A549 (cell line): ENCODE results near the gene CCDC88B. TPM values are rescaled to one million over a fixed set of nuclear protein-coding genes. Genes with fewer than 3 reads are reported as not detected.

Source experiments
- ATAC-seq, 2 experiments: fragments of 200-7000 bp in 1 of 2; fragments of >200 bp in 1 of 2; cut with Nextera tagmentation in 1 of 2; cut with Tn5 transposase in 1 of 2; 3 replicates each; pipeline versions ENCODE4 v1.8.0 to v1.9.1; 2018 to 2020; ENCODE audit warnings: mild to moderate bottlenecking in 1 of 2, moderate library complexity in 1 of 2
- CTCF ChIA-PET: fragments of 300-600 bp; sonication (Branson Sonifier 250); formaldehyde crosslinking; extraction: SDS; loops from one replicate; lab custom pipeline; 2021; ENCODE audit warnings: antibody characterized with exemption, inconsistent platforms; lab: Yijun Ruan, JAX
- POLR2A ChIA-PET: fragments of 350-600 bp; formaldehyde crosslinking; extraction: SDS; loops from one replicate; lab custom pipeline; 2021; ENCODE audit warnings: antibody characterized with exemption, inconsistent platforms; lab: Yijun Ruan, JAX
- DNase-seq, 2 experiments: peaks; one replicate each; pipeline versions ENCODE4 v3.0.0 to v3.0.0-alpha.2; 2011 to 2016; ENCODE audit warnings: low read depth in 1 of 2, low spot score in 1 of 2
- FAIRE-seq: peaks from 2 replicates; lab custom pipeline; 2011; peaks lifted over from hg19 to GRCh38; lab: Jason Lieb, UNC
- H3K27ac ChIP-seq, 2 experiments: fragments of >200 bp; sonication (Bioruptor Twin); formaldehyde crosslinking; 3 replicates each; pipeline ENCODE4 v1.5.1; 2016 to 2017
- H3K4me1 ChIP-seq: fragments of >200 bp; sonication (Bioruptor Twin); formaldehyde crosslinking; 3 replicates; pipeline ENCODE4 v1.6.1; 2016
- H3K4me2 ChIP-seq: fragments of >200 bp; sonication (Bioruptor Twin); formaldehyde crosslinking; 3 replicates; pipeline ENCODE4 v1.6.1; 2016
- H3K4me3 ChIP-seq: fragments of >200 bp; sonication (Bioruptor Twin); formaldehyde crosslinking; 3 replicates; pipeline ENCODE4 v1.5.1; 2016
- H3K9me3 ChIP-seq: fragments of >200 bp; sonication (Bioruptor Twin); formaldehyde crosslinking; 3 replicates; pipeline ENCODE4 v1.6.1; 2016
- BCL3 ChIP-seq: fragments of >200 bp; sonication (Bioruptor Twin); formaldehyde crosslinking; IDR thresholded peaks from 3 replicates; pipeline ENCODE4 v1.6.1; 2016
- BHLHE40 ChIP-seq: IDR thresholded peaks from 2 replicates; pipeline ENCODE4 v1.6.1; 2012; ENCODE audit warnings: low read depth, low read length, inconsistent platforms
- CBX8 ChIP-seq: fragments of 200-600 bp; sonication (generic); IDR thresholded peaks from 2 replicates; pipeline ENCODE4 v1.6.1; 2016
- CEBPB ChIP-seq, 2 experiments: fragments of >200 bp in 1 of 2; sonication (Bioruptor Twin) in 1 of 2; formaldehyde crosslinking in 1 of 2; IDR thresholded peaks; 2 replicates each; pipeline ENCODE4 v1.6.1; 2012 to 2016
- CHD2 ChIP-seq: fragments of 150-350 bp; IDR thresholded peaks from 2 replicates; pipeline ENCODE4 v1.6.1; 2014; ENCODE audit warnings: low read length; ENCODE audit not compliant: partially characterized antibody
- CTCF ChIP-seq: fragments of >200 bp; sonication (Bioruptor Twin); formaldehyde crosslinking; IDR thresholded peaks from 3 replicates; pipeline ENCODE4 v1.5.1; 2016
- EP300 ChIP-seq, 2 experiments: fragments of >200 bp; sonication (Bioruptor Twin); formaldehyde crosslinking; IDR thresholded peaks; 2 replicates in 1 of 2; 3 replicates in 1 of 2; pipeline ENCODE4 v1.6.1; 2016 to 2017
- FOSB ChIP-seq: fragments of 250-450 bp; sonication (Bioruptor Pico); IDR thresholded peaks from 2 replicates; pipeline ENCODE4 v1.5.0; 2020; ENCODE audit warnings: mild to moderate bottlenecking, moderate library complexity
- GATA3 ChIP-seq: IDR thresholded peaks from 2 replicates; pipeline ENCODE4 v1.6.1; 2012; ENCODE audit warnings: borderline replicate concordance
- HDAC2 ChIP-seq: fragments of 200-600 bp; sonication (generic); IDR thresholded peaks from 2 replicates; pipeline ENCODE4 v1.6.1; 2016
- HOXB13 ChIP-seq: fragments of 250-450 bp; sonication (Bioruptor Pico); IDR thresholded peaks from 2 replicates; pipeline ENCODE4 v1.5.0; 2020; ENCODE audit warnings: low read depth, mild to moderate bottlenecking, moderate library complexity
- KDM1A ChIP-seq: fragments of 200-600 bp; sonication (generic); IDR thresholded peaks from 2 replicates; pipeline ENCODE4 v1.6.1; 2016; ENCODE audit warnings: low read depth, mild to moderate bottlenecking
- KDM5A ChIP-seq: fragments of 200-600 bp; sonication (generic); IDR thresholded peaks from 2 replicates; pipeline ENCODE4 v1.6.1; 2016; ENCODE audit warnings: antibody characterized with exemption, mild to moderate bottlenecking
- MAFK ChIP-seq: fragments of 450-650 bp; IDR thresholded peaks from 2 replicates; pipeline ENCODE4 v1.6.1; 2014; ENCODE audit not compliant: partially characterized antibody
- MAZ ChIP-seq: fragments of 150-350 bp; IDR thresholded peaks from 2 replicates; pipeline ENCODE4 v1.6.1; 2014; ENCODE audit warnings: antibody characterized with exemption, low read depth, low read length, borderline replicate concordance
- MYC ChIP-seq: IDR thresholded peaks from 2 replicates; pipeline ENCODE4 v1.6.1; 2012; ENCODE audit warnings: mild to moderate bottlenecking, inconsistent platforms, low read length, improper control_type of control experiment, borderline replicate concordance
- NR3C1 ChIP-seq: fragments of >200 bp; sonication (Bioruptor Twin); formaldehyde crosslinking; IDR thresholded peaks from 3 replicates; pipeline ENCODE4 v1.6.1; 2017
- PHF8 ChIP-seq: fragments of 200-600 bp; sonication (generic); IDR thresholded peaks from 2 replicates; pipeline ENCODE4 v1.6.1; 2016; ENCODE audit warnings: low read depth, mild to moderate bottlenecking, antibody characterized with exemption, moderate library complexity, borderline replicate concordance
- POLR2A ChIP-seq: IDR thresholded peaks from 2 replicates; pipeline ENCODE4 v1.6.1; 2012; ENCODE audit warnings: mild to moderate bottlenecking, low read length
- RARB ChIP-seq: fragments of 250-450 bp; sonication (Bioruptor Pico); IDR thresholded peaks from 2 replicates; pipeline ENCODE4 v1.8.0; 2021; ENCODE audit warnings: mild to moderate bottlenecking, moderate library complexity
- RCOR1 ChIP-seq: fragments of 150-350 bp; IDR thresholded peaks from 2 replicates; pipeline ENCODE4 v1.6.1; 2014; ENCODE audit warnings: antibody characterized with exemption, low read length, low read depth
- SREBF2 ChIP-seq: fragments of 450-650 bp; IDR thresholded peaks from 2 replicates; pipeline ENCODE4 v1.6.1; 2014; ENCODE audit warnings: mild to moderate bottlenecking, moderate library complexity
- TFCP2L1 ChIP-seq: fragments of 250-450 bp; sonication (Bioruptor Pico); IDR thresholded peaks from 2 replicates; pipeline ENCODE4 v1.5.0; 2021; ENCODE audit warnings: mild to moderate bottlenecking
- TP53 ChIP-seq: fragments of 250-450 bp; sonication (Bioruptor Pico); IDR thresholded peaks from 2 replicates; pipeline ENCODE4 v1.5.0; 2021; ENCODE audit warnings: mild to moderate bottlenecking, moderate library complexity
- ZC3H11A ChIP-seq: fragments of 450-650 bp; IDR thresholded peaks from 2 replicates; pipeline ENCODE4 v1.6.1; 2014; ENCODE audit warnings: antibody characterized with exemption, mild to moderate bottlenecking
- WGBS: methylation state at CpG from one replicate; pipeline ENCODE4 v1.1.6; 2017; ENCODE audit errors: missing lambda C conversion rate; 5-methylcytosine and 5-hydroxymethylcytosine counted together
- polyA plus RNA-seq, 4 experiments: library from polyadenylated mRNA; depleted of rRNA in 3 of 4; stranded (reverse); fragments of >200 nt; fragmentation: RNase III in 1 of 4; extraction: RNeasy Plus Mini Kit Qiagen cat#74134 plus additional on column Dnase treatment in 1 of 4; gene quantifications; 2 replicates in 3 of 4; 3 replicates in 1 of 4; pipeline ENCODE4 v1.2.3, GENCODE V29; 2011 to 2017

Gene CCDC88B
- polyA plus RNA-seq, 2 of the 4 experiments (the other 2 are of a cell fraction) = 4.8 to 8.8 TPM

DNA sequence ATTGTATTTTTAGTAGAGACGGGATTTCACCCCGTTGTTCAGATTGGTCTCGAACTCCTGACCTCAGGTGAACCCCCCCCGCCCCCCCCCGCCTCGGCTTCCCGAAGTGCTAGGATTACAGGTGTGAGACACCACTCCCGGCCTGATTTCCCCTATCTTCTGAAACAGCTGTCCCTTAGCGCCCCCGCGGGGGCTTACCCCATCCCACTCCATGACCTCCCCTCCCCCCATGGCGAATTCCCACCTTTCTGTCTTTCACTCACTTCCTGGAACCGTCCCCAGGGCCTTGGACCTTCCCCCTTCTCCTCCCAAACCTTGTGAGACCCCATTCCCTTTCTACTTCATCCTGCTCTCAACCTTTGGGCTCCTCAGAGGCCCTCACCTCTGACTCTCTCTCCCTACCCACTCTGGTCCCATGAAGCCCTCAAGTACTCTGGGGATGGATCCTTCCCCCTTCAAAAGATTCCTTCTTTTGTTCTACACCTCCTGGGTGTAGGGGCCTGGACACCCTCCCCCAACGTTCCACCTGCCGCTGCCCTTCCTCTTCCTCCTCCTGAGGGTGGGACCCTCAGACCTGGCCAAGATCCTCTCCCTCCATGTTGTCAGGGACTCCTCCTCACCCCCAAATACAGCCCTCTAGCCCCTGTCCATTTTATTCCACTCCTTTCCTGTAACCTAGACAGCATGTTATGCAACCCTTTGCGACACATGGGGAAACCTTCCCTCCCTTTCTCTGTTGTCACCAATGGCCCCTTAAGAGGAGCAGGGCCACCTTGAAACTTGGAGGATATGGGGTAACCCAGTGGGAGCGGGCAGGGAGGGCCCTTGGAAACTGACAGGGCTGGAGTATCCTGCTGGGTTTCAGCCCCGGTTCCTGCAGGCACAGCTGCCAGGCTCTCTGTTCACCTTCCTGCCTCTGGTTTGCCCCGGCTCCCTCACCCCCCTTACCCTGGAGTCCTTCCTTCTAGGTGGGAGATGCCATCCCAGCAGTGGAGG, 20.9 kb upstream of the CCDC88B start:
- H3K4me2 ChIP-seq = peak overlapping the region; percentile 76
- FAIRE-seq (no peak), DNase-seq (no peak), ATAC-seq (no peak)
- H3K4me3 ChIP-seq = peak overlapping the region; percentile 80
- H3K27ac ChIP-seq = peak overlapping the region; percentile 97 to 98
- no peaks in the 10 kb centered on the region for H3K9me3 ChIP-seq
- TF ChIP-seq CEBPB (IDR thresholded peaks at IDR 0.05) = peak in 1 of 2 experiments; percentile 66; a peak in 2 of 4 replicates
- TF ChIP-seq CBX8 = no peak
- TF ChIP-seq MYC = no peak
- TF ChIP-seq PHF8 = no peak
- CTCF ChIA-PET = interaction anchor here (1.0 to 20.7 kb wide), 3 partner anchors 14 to 68 kb away, joined by 3 to 996 read pairs (median 68); partner anchors contain the start of genes CCDC88B, ESRRA and RPS6KA4
- H3K4me1 ChIP-seq = peaks cover 14% of the 10 kb centered on the region
- POLR2A ChIA-PET = interaction anchor here (1.3 to 2.9 kb wide), 2 partner anchors 8 to 38 kb away, joined by 11 to 50 read pairs; no protein-coding TSS in a partner anchor
- WGBS = 36% methylated on average over 15 of the region's 19 CpGs

DNA sequence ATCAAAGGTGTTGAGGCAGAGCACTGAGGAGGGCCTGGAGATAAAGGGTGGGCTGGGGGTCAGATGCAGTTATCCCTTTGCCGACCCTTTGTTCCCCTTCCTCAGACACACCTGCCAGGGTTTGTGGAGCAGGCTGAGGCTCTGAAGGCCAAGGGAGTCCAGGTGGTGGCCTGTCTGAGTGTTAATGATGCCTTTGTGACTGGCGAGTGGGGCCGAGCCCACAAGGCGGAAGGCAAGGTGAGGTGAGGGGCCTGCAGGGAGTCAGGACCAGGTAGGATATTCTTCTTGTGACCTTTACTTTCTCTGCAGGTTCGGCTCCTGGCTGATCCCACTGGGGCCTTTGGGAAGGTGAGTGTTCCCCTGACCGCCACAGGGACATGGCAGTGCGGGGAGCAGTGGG, 19.4 kb upstream of the CCDC88B start:
- Histone ChIP-seq H3K4me1 (peaks cover 14% of the 10 kb centered on the region), H3K27ac (no peak overlapping the region), H3K4me2 (no peak overlapping the region), H3K9me3 (no peaks in the 10 kb centered on the region), H3K4me3 (no peak overlapping the region)
- 92% methylated on average over 7 of the region's 7 CpGs for WGBS
- CTCF ChIA-PET = interaction anchor here (0.8 to 20.7 kb wide), 2 partner anchors 25 to 422 kb away, joined by 3 to 996 read pairs; partner anchors contain the start of genes CCDC88B and RPS6KA4
- DNase-seq = no peak
- POLR2A ChIA-PET = no interaction called here
- ATAC-seq = no peak
- no peak for FAIRE-seq
- TF ChIP-seq GATA3 (no peak), RCOR1 (no peak), MAZ (no peak), KDM5A (no peak), MAFK (no peak), RARB (no peak), CEBPB (IDR thresholded peaks at IDR 0.05) (no peak), BCL3 (no peak), FOSB (CRISPR knock-in tag) (no peak), MYC (no peak), CTCF (no peak), SREBF2 (no peak), EP300 (IDR thresholded peaks at IDR 0.05) (no peak), HDAC2 (no peak), PHF8 (no peak), BHLHE40 (no peak), HOXB13 (CRISPR knock-in tag) (no peak), NR3C1 (no peak), TP53 (CRISPR knock-in tag) (no peak), POLR2A (no peak)

- Histone ChIP-seq H3K4me2 (no peak overlapping the region), H3K4me3 (no peak overlapping the region), H3K27ac (no peak overlapping the region), H3K9me3 (no peaks in the 10 kb centered on the region), H3K4me1 (peaks cover 13% of the 10 kb centered on the region)
- no peak for TF ChIP-seq CHD2
- TF ChIP-seq TFCP2L1 (CRISPR knock-in tag) = no peak
- no peak for TF ChIP-seq ZC3H11A
- TF ChIP-seq CBX8 = no peak
- no peak for TF ChIP-seq KDM1A
- FAIRE-seq (no peak), ATAC-seq (no peak), DNase-seq (no peak)
- WGBS = 88% methylated on average over 5 of the region's 5 CpGs
- ChIA-PET POLR2A (no interaction called here), CTCF (interaction anchor here (1.4 to 13.4 kb wide), 4 partner anchors 11 to 28 kb away, joined by 4 to 312 read pairs (median 48); partner anchors contain the start of genes CATSPERZ, CCDC88B and ESRRA)
Measured at GRCh38 chr11:64321026-64321425, 19.0 kb upstream of the CCDC88B start.
